Epithelial cell of esophagus (primary cell): ENCODE measurements around the gene IFNK.

Experiments used
- DNase-seq: peaks from one replicate; pipeline ENCODE4 v3.0.0; 2010; ENCODE audit warnings: low read depth
- H3K4me3 ChIP-seq: 2 replicates; pipeline ENCODE4 v1.5.1; 2011; ENCODE audit warnings: mild to moderate bottlenecking, low read length, control low read depth
- CTCF ChIP-seq: IDR thresholded peaks from 2 replicates; pipeline ENCODE4 v1.5.1; 2011; ENCODE audit warnings: low read depth, mild to moderate bottlenecking, low read length, control low read depth, inconsistent platforms; ENCODE audit not compliant: insufficient read depth; ENCODE audit errors: missing control alignments

IFNK gene

GRCh38 chr9:27569406-27569805, 45.3 kb downstream of the IFNK start:
- TF ChIP-seq CTCF = no peak
- peak; percentile 77 for DNase-seq
- H3K4me3 ChIP-seq = no peak overlapping the region

- TF ChIP-seq CTCF = no peak
- H3K4me3 ChIP-seq = no peak overlapping the region
- no peak for DNase-seq
Observed at GRCh38 chr9:27571011-27571410, 46.9 kb downstream of the IFNK start.

- DNase-seq = peak; percentile 11
- no peak for TF ChIP-seq CTCF
- H3K4me3 ChIP-seq = no peak overlapping the region
Observed at GRCh38 chr9:27572061-27572460, 48.0 kb downstream of the IFNK start.

DNA sequence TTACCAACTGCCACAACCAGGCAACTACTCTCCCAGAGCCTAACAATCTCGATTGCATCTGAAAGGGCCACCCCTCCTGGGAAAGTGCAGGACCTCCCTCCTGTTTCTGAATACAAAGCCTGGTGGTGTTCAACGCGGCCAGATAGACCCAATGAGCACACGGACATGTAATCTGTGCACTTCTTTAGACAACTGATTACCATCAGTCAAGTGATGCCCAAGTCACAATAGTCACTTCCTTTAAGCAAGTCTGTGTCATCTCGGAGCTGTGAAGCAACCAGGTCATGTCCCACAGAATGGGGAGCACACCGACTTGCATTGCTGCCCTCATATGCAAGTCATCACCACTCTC, 48.5 kb downstream of the IFNK start:
- no peak for TF ChIP-seq CTCF
- DNase-seq = peak; percentile 80
- peak overlapping the region; percentile 83 for H3K4me3 ChIP-seq

DNA sequence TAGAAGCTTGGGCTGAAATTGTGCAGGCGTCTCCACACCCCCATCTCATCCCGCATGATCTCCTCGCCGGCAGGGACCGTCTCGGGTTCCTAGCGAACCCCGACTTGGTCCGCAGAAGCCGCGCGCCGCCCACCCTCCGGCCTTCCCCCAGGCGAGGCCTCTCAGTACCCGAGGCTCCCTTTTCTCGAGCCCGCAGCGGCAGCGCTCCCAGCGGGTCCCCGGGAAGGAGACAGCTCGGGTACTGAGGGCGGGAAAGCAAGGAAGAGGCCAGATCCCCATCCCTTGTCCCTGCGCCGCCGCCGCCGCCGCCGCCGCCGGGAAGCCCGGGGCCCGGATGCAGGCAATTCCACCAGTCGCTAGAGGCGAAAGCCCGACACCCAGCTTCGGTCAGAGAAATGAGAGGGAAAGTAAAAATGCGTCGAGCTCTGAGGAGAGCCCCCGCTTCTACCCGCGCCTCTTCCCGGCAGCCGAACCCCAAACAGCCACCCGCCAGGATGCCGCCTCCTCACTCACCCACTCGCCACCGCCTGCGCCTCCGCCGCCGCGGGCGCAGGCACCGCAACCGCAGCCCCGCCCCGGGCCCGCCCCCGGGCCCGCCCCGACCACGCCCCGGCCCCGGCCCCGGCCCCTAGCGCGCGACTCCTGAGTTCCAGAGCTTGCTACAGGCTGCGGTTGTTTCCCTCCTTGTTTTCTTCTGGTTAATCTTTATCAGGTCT, 49.0 kb downstream of the IFNK start, which contains the start of gene C9orf72:
TSS of gene C9orf72 (minus strand) at position 564 of the 716 bp plus-strand sequence. CDS start 6,361 bp downstream, outside the sequence.
- no peak for TF ChIP-seq CTCF
- H3K4me3 ChIP-seq = peak within 1 kb of the TSS; percentile 83
- peak; percentile 75 for DNase-seq

DNA sequence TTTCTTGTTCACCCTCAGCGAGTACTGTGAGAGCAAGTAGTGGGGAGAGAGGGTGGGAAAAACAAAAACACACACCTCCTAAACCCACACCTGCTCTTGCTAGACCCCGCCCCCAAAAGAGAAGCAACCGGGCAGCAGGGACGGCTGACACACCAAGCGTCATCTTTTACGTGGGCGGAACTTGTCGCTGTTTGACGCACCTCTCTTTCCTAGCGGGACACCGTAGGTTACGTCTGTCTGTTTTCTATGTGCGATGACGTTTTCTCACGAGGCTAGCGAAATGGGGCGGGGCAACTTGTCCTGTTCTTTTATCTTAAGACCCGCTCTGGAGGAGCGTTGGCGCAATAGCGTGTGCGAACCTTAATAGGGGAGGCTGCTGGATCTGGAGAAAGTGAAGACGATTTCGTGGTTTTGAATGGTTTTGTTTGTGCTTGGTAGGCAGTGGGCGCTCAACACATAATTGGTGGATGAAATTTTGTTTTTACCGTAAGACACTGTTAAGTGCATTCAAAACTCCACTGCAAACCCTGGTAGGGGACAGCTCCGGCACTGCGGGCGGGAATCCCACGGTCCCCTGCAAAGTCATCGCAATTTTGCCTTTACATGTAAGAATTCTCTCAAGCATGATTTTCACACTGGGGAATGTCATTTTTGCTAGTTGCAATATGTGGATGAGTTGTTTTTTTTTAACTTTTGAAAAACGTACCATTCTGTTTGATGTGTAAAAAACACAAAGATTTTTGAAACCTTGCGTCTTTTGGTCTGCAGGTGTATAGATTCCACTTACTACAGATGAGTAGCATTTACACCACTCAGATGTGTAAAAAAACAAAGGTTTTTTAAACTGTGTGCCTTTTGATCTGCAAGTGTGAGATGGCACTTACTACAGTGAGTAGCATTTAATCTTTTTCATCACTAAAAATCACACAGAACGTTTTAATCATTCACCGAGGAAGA, 49.8 kb downstream of the IFNK start:
- no peak for TF ChIP-seq CTCF
- DNase-seq = peak; percentile 100
- peak overlapping the region; percentile 83 for H3K4me3 ChIP-seq
